Body of pancreas (tissue), 4 donors: ENCODE results near the gene TSPAN3. TPM values are rescaled to one million over a fixed set of nuclear protein-coding genes. Genes with fewer than 3 reads are reported as not detected.
A peak's percentile ranks its signal among the peaks of the same experiment; 100 is the strongest.

ENCODE experiments used
- ATAC-seq: fragments of 150-250 bp; one replicate; pipeline ENCODE4 v1.9.1; 2016
- DNase-seq, 4 donors: peaks; one replicate each; pipeline ENCODE4 v3.0.0-alpha.2; 2019
- H3K27ac ChIP-seq, 4 donors: fragments of 200-600 bp; sonication (generic); 1 replicate in 3 of 4; 2 replicates in 1 of 4; pipeline versions ENCODE4 v1.5.1 to v1.6.1; 2016 to 2019; ENCODE audit warnings: mild to moderate bottlenecking in 1 of 4, mixed read lengths in 1 of 4, moderate library complexity in 1 of 4
- H3K27me3 ChIP-seq, 2 donors: fragments of 200-600 bp; sonication (generic); one replicate each; pipeline ENCODE4 v1.6.0; 2016; ENCODE audit warnings: mild to moderate bottlenecking in 1 of 2
- H3K36me3 ChIP-seq, 2 donors: fragments of 200-600 bp; sonication (generic); replicated peaks in 1 of 2; 2 replicates each; pipeline ENCODE4 v1.5.1; 2016; ENCODE audit warnings: low read depth in 2 of 2; ENCODE audit not compliant: insufficient read depth in 1 of 2
- H3K4me1 ChIP-seq: fragments of 200-600 bp; sonication (generic); one replicate; pipeline ENCODE4 v1.6.0; 2016
- H3K4me3 ChIP-seq, 2 donors: fragments of 200-600 bp; sonication (generic); 1 replicate in 1 of 2; 2 replicates in 1 of 2; pipeline ENCODE4 v1.5.1; 2016 to 2019
- H3K9me3 ChIP-seq, 3 donors: fragments of 200-600 bp; sonication (generic); 1 replicate in 2 of 3; 2 replicates in 1 of 3; pipeline ENCODE4 v1.5.1; 2016
- POLR2A ChIP-seq, 3 donors: fragments of 450-650 bp; IDR thresholded peaks; one replicate each; pipeline ENCODE4 v1.6.1; 2016; ENCODE audit warnings: antibody characterized with exemption in 3 of 3, mild to moderate bottlenecking in 2 of 3
- WGBS, 2 donors: methylation state at CpG; one replicate each; pipeline ENCODE4 v1.1.5; 2017; 5-methylcytosine and 5-hydroxymethylcytosine counted together
- intact Hi-C: fragments of 100-400 bp; cut with DNase I; formaldehyde crosslinking; loops from one replicate; pipeline ENCODE4 v1.15.1; 2023
- total RNA-seq, 2 donors: library from RNA; depleted of rRNA; stranded (reverse); fragments of >200 nt; gene quantifications; one replicate each; pipeline ENCODE4 v1.1.0, GENCODE V29; 2016
- TF ChIP-seq, protein P1 (sequence below), 7 experiments: fragments of 450-650 bp in 4 of 7; fragments of 200-600 bp in 3 of 7; sonication (generic) in 3 of 7; IDR thresholded peaks; one replicate each; pipeline ENCODE4 v1.5.1; 2016 to 2019; ENCODE audit warnings: antibody characterized with exemption in 7 of 7

TSPAN3 gene
- total RNA-seq, 2 donors from 2014 or later, result 99.1 to 118 TPM

GRCh38 chr15:77030928-77031375 lies 40.0 kb downstream of the TSPAN3 start:
- H3K9me3 ChIP-seq, result no peaks in the 10 kb centered on the region
- ATAC-seq (no peak), DNase-seq (peak in 2 of 4 donors; percentile 5 to 9)
- no peak overlapping the region for H3K27ac ChIP-seq
- WGBS, 2 donors, result 81 to 100% methylated on average over 3 to 10 of the region's 10 CpGs
- H3K4me1 ChIP-seq, result peaks cover 12% of the 10 kb centered on the region
- intact Hi-C loops, result no loop called here
- H3K36me3 ChIP-seq, result no peaks in the 10 kb centered on the region
- TF ChIP-seq POLR2A (IDR thresholded peaks at IDR 0.05), result no peak
- TF ChIP-seq, protein P1, sequence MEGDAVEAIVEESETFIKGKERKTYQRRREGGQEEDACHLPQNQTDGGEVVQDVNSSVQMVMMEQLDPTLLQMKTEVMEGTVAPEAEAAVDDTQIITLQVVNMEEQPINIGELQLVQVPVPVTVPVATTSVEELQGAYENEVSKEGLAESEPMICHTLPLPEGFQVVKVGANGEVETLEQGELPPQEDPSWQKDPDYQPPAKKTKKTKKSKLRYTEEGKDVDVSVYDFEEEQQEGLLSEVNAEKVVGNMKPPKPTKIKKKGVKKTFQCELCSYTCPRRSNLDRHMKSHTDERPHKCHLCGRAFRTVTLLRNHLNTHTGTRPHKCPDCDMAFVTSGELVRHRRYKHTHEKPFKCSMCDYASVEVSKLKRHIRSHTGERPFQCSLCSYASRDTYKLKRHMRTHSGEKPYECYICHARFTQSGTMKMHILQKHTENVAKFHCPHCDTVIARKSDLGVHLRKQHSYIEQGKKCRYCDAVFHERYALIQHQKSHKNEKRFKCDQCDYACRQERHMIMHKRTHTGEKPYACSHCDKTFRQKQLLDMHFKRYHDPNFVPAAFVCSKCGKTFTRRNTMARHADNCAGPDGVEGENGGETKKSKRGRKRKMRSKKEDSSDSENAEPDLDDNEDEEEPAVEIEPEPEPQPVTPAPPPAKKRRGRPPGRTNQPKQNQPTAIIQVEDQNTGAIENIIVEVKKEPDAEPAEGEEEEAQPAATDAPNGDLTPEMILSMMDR (IDR thresholded peaks at IDR 0.05), result no peak
- H3K4me3 ChIP-seq, result no peak overlapping the region
- H3K27me3 ChIP-seq, result no peaks in the 10 kb centered on the region

GRCh38 chr15:77030048-77030927 lies 40.6 kb downstream of the TSPAN3 start:
- no peaks in the 10 kb centered on the region for H3K36me3 ChIP-seq
- H3K27ac ChIP-seq, result no peak overlapping the region
- intact Hi-C loops, result no loop called here
- ATAC-seq (no peak), DNase-seq (peak; percentile 1 to 12 (median 8))
- TF ChIP-seq POLR2A (IDR thresholded peaks at IDR 0.05), result no peak
- TF ChIP-seq, protein P1 (IDR thresholded peaks at IDR 0.05), result no peak
- H3K27me3 ChIP-seq, result no peaks in the 10 kb centered on the region
- H3K9me3 ChIP-seq, result no peaks in the 10 kb centered on the region
- WGBS, 2 donors, result 74 to 78% methylated on average over 13 to 22 of the region's 22 CpGs
- H3K4me1 ChIP-seq, result peaks cover 12% of the 10 kb centered on the region
- H3K4me3 ChIP-seq, result no peak overlapping the region

DNA sequence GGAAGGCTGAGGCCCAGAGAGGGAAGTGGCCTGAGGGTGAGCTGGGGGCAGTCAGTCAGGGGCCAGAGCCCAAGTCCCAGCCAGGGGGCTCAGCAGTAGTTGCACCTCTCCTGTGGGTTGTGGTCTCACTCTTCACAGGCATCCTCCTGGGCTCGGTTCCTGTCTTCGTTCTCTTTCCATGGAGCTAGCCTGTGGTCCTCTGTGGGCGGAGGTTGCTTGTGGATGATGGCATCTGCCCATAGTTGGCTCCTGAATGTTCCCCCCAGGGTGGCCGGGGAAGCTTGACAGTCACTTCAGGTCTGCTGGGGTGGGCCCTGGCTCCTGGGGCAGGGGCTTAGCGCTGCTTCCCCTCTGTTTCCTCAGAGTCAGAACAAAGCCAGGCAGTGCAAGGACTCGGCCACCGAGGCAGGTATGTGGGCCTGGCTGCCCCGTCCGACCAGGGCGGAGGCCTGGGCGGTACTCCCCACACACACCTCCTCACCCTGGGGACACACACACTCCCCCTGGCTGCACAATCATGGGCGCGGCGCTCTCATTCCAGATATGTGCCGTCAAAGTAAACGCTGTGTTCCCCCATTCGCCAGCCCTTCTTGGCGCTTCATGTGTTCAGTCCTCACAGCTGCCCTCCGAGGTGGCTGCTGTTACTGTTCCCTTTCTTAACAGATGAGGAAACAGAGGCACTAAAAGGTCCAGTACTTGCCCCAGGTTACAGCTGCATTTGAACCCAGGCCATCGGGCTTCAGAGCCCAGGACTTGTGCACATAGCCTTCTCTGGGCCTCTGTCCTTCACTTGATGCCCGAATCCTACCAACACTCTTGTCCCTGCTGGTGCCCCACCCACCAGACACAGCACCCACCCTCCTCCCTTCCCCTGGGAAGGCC lies 41.5 kb downstream of the TSPAN3 start:
- Histone ChIP-seq H3K9me3 (no peaks in the 10 kb centered on the region), H3K27ac (no peak overlapping the region), H3K27me3 (no peaks in the 10 kb centered on the region), H3K36me3 (no peaks in the 10 kb centered on the region), H3K4me3 (no peak overlapping the region), H3K4me1 (peaks cover 12% of the 10 kb centered on the region)
- no peak for TF ChIP-seq POLR2A (IDR thresholded peaks at IDR 0.05)
- TF ChIP-seq, protein P1 (IDR thresholded peaks at IDR 0.05), result no peak
- DNase-seq, result peak in 3 of 4 donors; percentile 1 to 10 (median 3)
- 83 to 84% methylated on average over 17 to 21 of the region's 21 CpGs for whole genome bisulfite sequencing, 2 donors
- intact Hi-C loops, result loop anchor here (10.0 kb wide), 1 partner anchor 515 kb away; no protein-coding TSS in a partner anchor
- ATAC-seq, result no peak

DNA sequence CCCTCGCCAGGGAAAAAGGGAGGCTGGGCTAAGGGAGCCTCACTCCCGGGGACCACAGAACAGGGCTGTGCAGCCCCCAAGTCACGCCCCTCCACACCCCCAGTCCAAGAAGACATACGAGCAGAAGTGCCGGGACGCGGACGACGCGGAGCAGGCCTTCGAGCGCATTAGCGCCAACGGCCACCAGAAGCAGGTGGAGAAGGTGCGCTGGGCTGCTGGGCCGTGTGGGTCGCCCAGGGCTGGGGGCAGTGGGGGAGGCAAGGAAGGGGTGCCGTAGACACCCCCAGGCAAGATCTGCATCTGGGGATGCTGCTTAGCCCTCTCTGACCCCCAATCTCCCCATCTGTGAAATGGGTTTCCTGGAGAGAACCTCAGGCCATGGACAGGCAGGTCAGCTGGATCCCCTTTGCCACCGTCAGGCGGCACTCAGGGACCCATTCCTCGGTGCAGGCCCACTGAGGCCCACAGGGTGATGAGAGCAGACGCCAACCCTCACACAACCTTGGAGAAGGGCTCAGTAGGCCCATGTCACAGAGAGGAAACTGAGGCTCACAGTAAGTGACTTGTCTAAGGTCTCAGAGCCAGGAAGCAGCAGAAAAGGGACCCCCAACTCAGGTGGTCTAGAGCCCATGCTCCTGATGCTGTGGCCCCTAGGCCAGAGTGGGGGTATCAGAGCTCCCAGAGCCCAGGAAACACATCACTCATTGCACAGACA lies 42.3 kb downstream of the TSPAN3 start:
- Histone ChIP-seq H3K27me3 (no peaks in the 10 kb centered on the region), H3K4me1 (peaks cover 16% of the 10 kb centered on the region), H3K36me3 (no peaks in the 10 kb centered on the region), H3K9me3 (no peaks in the 10 kb centered on the region), H3K27ac (no peak overlapping the region), H3K4me3 (no peak overlapping the region)
- DNase-seq (peak in 3 of 4 donors; percentile 3 to 15 (median 11)), ATAC-seq (no peak)
- TF ChIP-seq, protein P1 (IDR thresholded peaks at IDR 0.05), result no peak
- no peak for TF ChIP-seq POLR2A (IDR thresholded peaks at IDR 0.05)
- 45 to 54% methylated on average over 17 to 22 of the region's 22 CpGs for WGBS, 2 donors
- intact Hi-C loops, result loop anchor here (10.0 kb wide), 1 partner anchor 516 kb away; no protein-coding TSS in a partner anchor
